MM.1S (cell line): ENCODE results near the gene RAC3.

ENCODE experiments used
- DNase-seq: peaks from one replicate; pipeline ENCODE4 v3.0.0-alpha.2; 2015
- H2AFZ ChIP-seq: fragments of 300-600 bp; sonication (generic); 2 replicates; pipeline ENCODE4 v1.6.0; 2016; ENCODE audit warnings: antibody characterized with exemption, low read length
- H3F3A ChIP-seq: fragments of 300-600 bp; sonication (generic); 2 replicates; pipeline ENCODE4 v1.6.1; 2016; ENCODE audit warnings: mild to moderate bottlenecking, antibody characterized with exemption, low read length, moderate library complexity, mixed read lengths; ENCODE audit not compliant: insufficient read depth
- H3K27ac ChIP-seq: fragments of 300-600 bp; sonication (generic); 2 replicates; pipeline ENCODE4 v1.5.1; 2016; ENCODE audit warnings: mild to moderate bottlenecking, low read length
- H3K27me3 ChIP-seq: fragments of 300-600 bp; sonication (generic); replicated peaks from 2 replicates; pipeline ENCODE4 v1.6.0; 2016; ENCODE audit warnings: low read length; ENCODE audit not compliant: insufficient read depth
- H3K36me3 ChIP-seq: fragments of 300-600 bp; sonication (generic); replicated peaks from 2 replicates; pipeline ENCODE4 v1.6.1; 2016; ENCODE audit warnings: mild to moderate bottlenecking, low read length, mixed read lengths; ENCODE audit not compliant: insufficient read depth
- H3K4me1 ChIP-seq: fragments of 300-600 bp; sonication (generic); 2 replicates; pipeline ENCODE4 v1.6.1; 2016; ENCODE audit warnings: low read length, mixed read lengths
- H3K4me2 ChIP-seq: fragments of 300-600 bp; sonication (generic); 2 replicates; pipeline ENCODE4 v1.6.0; 2016; ENCODE audit warnings: low read depth, low read length
- H3K4me3 ChIP-seq: fragments of 300-600 bp; sonication (generic); 2 replicates; pipeline ENCODE4 v1.5.1; 2016; ENCODE audit warnings: low read length, mixed read lengths
- H3K79me2 ChIP-seq: fragments of 300-600 bp; sonication (generic); 2 replicates; pipeline ENCODE4 v1.6.1; 2016; ENCODE audit warnings: mixed run types, low read length, mixed read lengths
- H3K9ac ChIP-seq: fragments of 300-600 bp; sonication (generic); 2 replicates; pipeline ENCODE4 v1.6.1; 2016; ENCODE audit warnings: low read length, mixed read lengths
- H3K9me2 ChIP-seq: fragments of 300-600 bp; sonication (generic); replicated peaks from 2 replicates; pipeline ENCODE4 v1.6.1; 2016; ENCODE audit warnings: mild to moderate bottlenecking, low read length, mixed read lengths; ENCODE audit not compliant: insufficient read depth
- H3K9me3 ChIP-seq: fragments of 300-600 bp; sonication (generic); replicated peaks from 2 replicates; pipeline ENCODE4 v1.6.1; 2016; ENCODE audit warnings: mild to moderate bottlenecking, low read length, mixed read lengths; ENCODE audit not compliant: insufficient read depth
- H4K20me1 ChIP-seq: fragments of 300-600 bp; sonication (generic); 2 replicates; pipeline ENCODE4 v1.6.1; 2016; ENCODE audit warnings: mild to moderate bottlenecking, low read length, moderate library complexity, mixed read lengths; ENCODE audit not compliant: insufficient read depth
- CTCF ChIP-seq: fragments of 300-600 bp; sonication (generic); IDR thresholded peaks from 2 replicates; pipeline ENCODE4 v1.5.1; 2016; ENCODE audit warnings: antibody characterized with exemption, low read length, mixed read lengths
- EZH2 ChIP-seq: fragments of 300-600 bp; sonication (generic); optimal IDR thresholded peaks from 2 replicates; pipeline ENCODE3; 2017; ENCODE audit warnings: low read depth, mild to moderate bottlenecking, antibody characterized with exemption, low read length, mixed read lengths
- EZH2phosphoT487 ChIP-seq: fragments of 300-600 bp; sonication (generic); IDR thresholded peaks from 2 replicates; pipeline ENCODE4 v1.6.1; 2018; ENCODE audit warnings: antibody characterized with exemption, low read length

The RAC3 gene

GRCh38 chr17:82043507-82043906 lies 12.0 kb downstream of the RAC3 start:
- Histone ChIP-seq H3K9me2 (no peaks in the 10 kb centered on the region), H3K9me3 (no peaks in the 10 kb centered on the region), H3K4me2 (no peak overlapping the region), H3K27ac (no peak overlapping the region), H4K20me1 (no peaks in the 10 kb centered on the region), H3K4me1 (no peaks in the 10 kb centered on the region), H3K4me3 (no peak overlapping the region), H3K79me2 (no peaks in the 10 kb centered on the region), H3F3A (no peaks in the 10 kb centered on the region), H3K9ac (no peak overlapping the region), H2AFZ (no peak overlapping the region), H3K27me3 (0 out of 2 replicates have a peak, but pooled peaks cover 6% of the 10 kb centered on the region), H3K36me3 (no peaks in the 10 kb centered on the region; the same call in 1 of the 2 replicates)
- TF ChIP-seq CTCF (no peak), EZH2 (no peak), EZH2phosphoT487 (no peak)
- no peak for DNase-seq

- no peak for DNase-seq
- Histone ChIP-seq H3K9ac (no peak overlapping the region), H3K4me3 (no peak overlapping the region), H3K9me2 (no peaks in the 10 kb centered on the region), H3K4me2 (no peak overlapping the region), H3K36me3 (no peaks in the 10 kb centered on the region; the same call in 1 of the 2 replicates), H2AFZ (no peak overlapping the region), H3K79me2 (peaks cover 3% of the 10 kb centered on the region; the same call in 1 of the 2 replicates), H3K4me1 (no peaks in the 10 kb centered on the region), H3F3A (no peaks in the 10 kb centered on the region), H3K27me3 (0 out of 2 replicates have a peak, but pooled peaks cover 4% of the 10 kb centered on the region), H3K9me3 (no peaks in the 10 kb centered on the region), H4K20me1 (no peaks in the 10 kb centered on the region), H3K27ac (no peak overlapping the region)
- no peak for TF ChIP-seq EZH2
- TF ChIP-seq EZH2phosphoT487: no peak
- no peak for TF ChIP-seq CTCF
Measured at GRCh38 chr17:82045936-82046484, 14.5 kb downstream of the RAC3 start.

- Histone ChIP-seq H3K4me2 (no peak overlapping the region), H3F3A (no peaks in the 10 kb centered on the region), H3K27me3 (no peaks in the 10 kb centered on the region), H4K20me1 (no peaks in the 10 kb centered on the region), H3K9me3 (no peaks in the 10 kb centered on the region), H3K9me2 (no peaks in the 10 kb centered on the region), H3K4me1 (no peaks in the 10 kb centered on the region), H2AFZ (no peak overlapping the region), H3K9ac (no peak overlapping the region), H3K36me3 (no peaks in the 10 kb centered on the region; the same call in 1 of the 2 replicates), H3K4me3 (no peak overlapping the region), H3K27ac (no peak overlapping the region), H3K79me2 (peaks cover 4% of the 10 kb centered on the region; the same call in 1 of the 2 replicates)
- DNase-seq: no peak
- TF ChIP-seq EZH2phosphoT487: no peak
- TF ChIP-seq CTCF: no peak
Measured at GRCh38 chr17:82046903-82047302, 15.4 kb downstream of the RAC3 start.
